ENCODE data around the gene KIAA0232.

- TF ChIP-seq HDAC2 (IDR thresholded peaks at IDR 0.05) = no peak
- no peak for TF ChIP-seq MTA3 (IDR thresholded peaks at IDR 0.05; ENCODE audit: borderline replicate concordance, low read length)
- TF ChIP-seq CBX3 (IDR thresholded peaks at IDR 0.05; ENCODE audit: borderline replicate concordance, low read depth) = no peak
- no peak for TF ChIP-seq EP300 (IDR thresholded peaks at IDR 0.05; ENCODE audit: borderline replicate concordance in 1 of 2, control insufficient read depth in 1 of 2, low read depth in 2 of 2, low read length in 2 of 2)
- TF ChIP-seq ATF3 (IDR thresholded peaks at IDR 0.05; ENCODE audit: borderline replicate concordance, extremely low read depth, low read depth, low read length) = no peak
- TF ChIP-seq, protein P1, sequence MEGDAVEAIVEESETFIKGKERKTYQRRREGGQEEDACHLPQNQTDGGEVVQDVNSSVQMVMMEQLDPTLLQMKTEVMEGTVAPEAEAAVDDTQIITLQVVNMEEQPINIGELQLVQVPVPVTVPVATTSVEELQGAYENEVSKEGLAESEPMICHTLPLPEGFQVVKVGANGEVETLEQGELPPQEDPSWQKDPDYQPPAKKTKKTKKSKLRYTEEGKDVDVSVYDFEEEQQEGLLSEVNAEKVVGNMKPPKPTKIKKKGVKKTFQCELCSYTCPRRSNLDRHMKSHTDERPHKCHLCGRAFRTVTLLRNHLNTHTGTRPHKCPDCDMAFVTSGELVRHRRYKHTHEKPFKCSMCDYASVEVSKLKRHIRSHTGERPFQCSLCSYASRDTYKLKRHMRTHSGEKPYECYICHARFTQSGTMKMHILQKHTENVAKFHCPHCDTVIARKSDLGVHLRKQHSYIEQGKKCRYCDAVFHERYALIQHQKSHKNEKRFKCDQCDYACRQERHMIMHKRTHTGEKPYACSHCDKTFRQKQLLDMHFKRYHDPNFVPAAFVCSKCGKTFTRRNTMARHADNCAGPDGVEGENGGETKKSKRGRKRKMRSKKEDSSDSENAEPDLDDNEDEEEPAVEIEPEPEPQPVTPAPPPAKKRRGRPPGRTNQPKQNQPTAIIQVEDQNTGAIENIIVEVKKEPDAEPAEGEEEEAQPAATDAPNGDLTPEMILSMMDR (IDR thresholded peaks at IDR 0.05 in 2 of 3, conservative IDR thresholded peaks at IDR 0.05 in 1 of 3; ENCODE audit: control insufficient read depth in 2 of 3, extremely low read depth in 1 of 3, insufficient read depth in 1 of 3, low read depth in 3 of 3, low read length in 3 of 3) = peak; percentile 40 to 61 (median 47); a peak in 5 of 6 replicates
- no peak for TF ChIP-seq BACH1 (IDR thresholded peaks at IDR 0.05; ENCODE audit: borderline replicate concordance)
- TF ChIP-seq RAD21 (IDR thresholded peaks at IDR 0.05; ENCODE audit: insufficient read depth, low read depth, low read length) = peak; percentile 31; the same call in 1 of the 2 replicates
- no peak for TF ChIP-seq BRCA1 (IDR thresholded peaks at IDR 0.05; ENCODE audit: low read depth, low read length)
- TF ChIP-seq POLR2A (IDR thresholded peaks at IDR 0.05; ENCODE audit: low read depth, low read length) = no peak
- TF ChIP-seq TCF12 (IDR thresholded peaks at IDR 0.05; ENCODE audit: low read depth, low read length) = no peak
These were observed 125.2 kb downstream of the KIAA0232 start for GRCh38 chr4:6907658-6908191.

All from GM12878 (cell line).